ENCODE measurements around the gene HIP1.

DNA sequence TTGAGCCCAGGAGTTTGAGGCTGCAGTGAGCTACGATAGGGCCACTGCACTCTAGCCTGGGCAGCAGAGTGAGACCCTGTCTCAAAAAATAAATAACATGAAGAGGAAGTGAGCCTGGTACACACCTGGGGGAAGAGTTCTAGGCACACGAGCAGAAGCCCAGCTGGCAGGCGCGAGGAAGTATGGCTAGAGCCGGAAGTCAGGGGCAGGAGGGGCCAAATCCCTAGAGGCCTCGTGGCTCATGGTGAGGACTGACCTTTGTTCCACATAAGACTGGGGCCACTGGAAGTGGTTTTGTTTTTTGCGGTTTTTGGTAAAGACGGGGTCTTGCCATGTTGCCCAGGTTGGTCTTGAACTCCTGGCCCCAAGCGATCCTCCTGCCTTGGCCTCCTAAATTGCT, 117.6 kb downstream of the HIP1 start:
- TF ChIP-seq, protein P1, sequence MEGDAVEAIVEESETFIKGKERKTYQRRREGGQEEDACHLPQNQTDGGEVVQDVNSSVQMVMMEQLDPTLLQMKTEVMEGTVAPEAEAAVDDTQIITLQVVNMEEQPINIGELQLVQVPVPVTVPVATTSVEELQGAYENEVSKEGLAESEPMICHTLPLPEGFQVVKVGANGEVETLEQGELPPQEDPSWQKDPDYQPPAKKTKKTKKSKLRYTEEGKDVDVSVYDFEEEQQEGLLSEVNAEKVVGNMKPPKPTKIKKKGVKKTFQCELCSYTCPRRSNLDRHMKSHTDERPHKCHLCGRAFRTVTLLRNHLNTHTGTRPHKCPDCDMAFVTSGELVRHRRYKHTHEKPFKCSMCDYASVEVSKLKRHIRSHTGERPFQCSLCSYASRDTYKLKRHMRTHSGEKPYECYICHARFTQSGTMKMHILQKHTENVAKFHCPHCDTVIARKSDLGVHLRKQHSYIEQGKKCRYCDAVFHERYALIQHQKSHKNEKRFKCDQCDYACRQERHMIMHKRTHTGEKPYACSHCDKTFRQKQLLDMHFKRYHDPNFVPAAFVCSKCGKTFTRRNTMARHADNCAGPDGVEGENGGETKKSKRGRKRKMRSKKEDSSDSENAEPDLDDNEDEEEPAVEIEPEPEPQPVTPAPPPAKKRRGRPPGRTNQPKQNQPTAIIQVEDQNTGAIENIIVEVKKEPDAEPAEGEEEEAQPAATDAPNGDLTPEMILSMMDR (IDR thresholded peaks at IDR 0.05), result no peak
- TF ChIP-seq POLR2A (IDR thresholded peaks at IDR 0.05), result no peak

All from Peyer's patch (tissue), 4 donors.